Activated CD8-positive, alpha-beta T cell treated with anti-CD3 and anti-CD28 coated beads, Interleukin-2, amount 10 ng/mL, durations not matched to agents 7 days and 5 days (primary cell): ENCODE measurements around the gene ZNF639. TPM values are rescaled to one million over a fixed set of nuclear protein-coding genes. Genes with fewer than 3 reads are reported as not detected.

ENCODE experiments used
- ATAC-seq: fragments of 150-1000 bp; cut with Tn5 transposase; one replicate; pipeline ENCODE4 v1.10.0; 2021; ENCODE audit warnings: moderate library complexity
- CTCF ChIA-PET: fragments of 350-600 bp; sonication (Branson Sonifier 250); formaldehyde crosslinking; loops from one replicate; lab custom pipeline; 2021; ENCODE audit warnings: antibody characterized with exemption; lab: Charles Lee
- POLR2A ChIA-PET: fragments of 350-600 bp; sonication (Branson Sonifier 250); formaldehyde crosslinking; loops from one replicate; lab custom pipeline; 2021; ENCODE audit warnings: antibody characterized with exemption; lab: Charles Lee
- DNase-seq: peaks from one replicate; pipeline ENCODE4 v3.0.0-alpha.2; 2020
- H3K27ac Mint-ChIP-seq: one replicate; pipeline ENCODE4 v1.8.0; 2021; ENCODE audit warnings: mild to moderate bottlenecking, mixed read lengths
- H3K27me3 Mint-ChIP-seq: one replicate; pipeline ENCODE4 v1.8.0; 2021; ENCODE audit warnings: low read depth, mixed read lengths
- H3K36me3 Mint-ChIP-seq: one replicate; pipeline ENCODE4 v1.8.0; 2021; ENCODE audit warnings: low read depth, mixed read lengths
- H3K4me1 Mint-ChIP-seq: one replicate; pipeline ENCODE4 v1.8.0; 2021; ENCODE audit warnings: low read depth, mixed read lengths
- H3K4me3 Mint-ChIP-seq: one replicate; pipeline ENCODE4 v1.8.0; 2021; ENCODE audit warnings: mild to moderate bottlenecking, mixed read lengths
- H3K9me3 Mint-ChIP-seq: one replicate; pipeline ENCODE4 v1.8.0; 2022; ENCODE audit warnings: mixed read lengths; ENCODE audit not compliant: insufficient read depth
- total RNA-seq, 2 experiments: library from RNA; stranded (reverse); gene quantifications; one replicate each; pipeline ENCODE4 v1.2.3, GENCODE V29; 2021

ZNF639 gene
- total RNA-seq, 2 experiments from 2014 or later: 36.3 to 40.6 TPM

DNA sequence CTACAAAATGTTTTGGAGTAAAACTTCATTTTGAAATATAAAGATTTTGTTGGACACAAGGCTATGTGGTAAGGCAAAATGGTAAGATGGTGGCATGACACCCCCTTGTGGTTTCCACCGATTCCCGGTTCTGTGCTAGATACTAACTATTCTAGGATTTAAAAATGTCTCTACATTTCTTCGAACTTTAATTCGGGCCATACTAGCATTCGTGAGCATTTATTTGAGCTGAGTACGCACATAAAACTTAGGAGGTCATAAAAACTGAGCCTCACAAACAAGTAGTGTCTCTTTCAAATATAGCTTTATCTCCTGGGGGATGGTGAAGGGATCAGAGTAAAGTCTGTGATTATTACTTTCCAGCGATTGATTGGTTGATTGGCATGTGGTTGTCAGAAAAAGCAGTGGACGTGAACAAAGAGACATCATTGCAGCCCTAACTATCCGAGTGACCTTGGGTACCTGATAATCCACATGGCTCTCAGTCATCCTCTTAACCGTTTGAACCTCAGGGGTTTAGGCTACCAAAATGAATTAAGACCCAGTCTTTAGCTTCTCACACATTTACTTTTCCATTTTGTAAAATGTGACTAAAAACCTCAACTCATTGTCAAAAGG, 1.1 kb upstream of the ZNF639 start:
- Mint-ChIP-seq H3K9me3 (no peaks in the 10 kb centered on the region), H3K36me3 (peaks cover 14% of the 10 kb centered on the region), H3K4me3 (peak overlapping the region; percentile 79), H3K27me3 (peaks cover 2% of the 10 kb centered on the region), H3K27ac (peak overlapping the region; percentile 76), H3K4me1 (peaks cover 33% of the 10 kb centered on the region)
- CTCF ChIA-PET: interaction anchor here (0.7 to 5.0 kb wide), 29 partner anchors 10 to 889 kb away, joined by 3 to 39 read pairs (median 5); partner anchors contain the start of genes ACTL6A, MFN1, PIK3CA and ZMAT3
- peak; percentile 41 for DNase-seq
- ATAC-seq: no peak
- POLR2A ChIA-PET: interaction anchor here (0.6 to 2.0 kb wide), 2 partner anchors 173 to 283 kb away, joined by 3 to 9 read pairs; partner anchors contain the start of genes MRPL47 and NDUFB5

DNA sequence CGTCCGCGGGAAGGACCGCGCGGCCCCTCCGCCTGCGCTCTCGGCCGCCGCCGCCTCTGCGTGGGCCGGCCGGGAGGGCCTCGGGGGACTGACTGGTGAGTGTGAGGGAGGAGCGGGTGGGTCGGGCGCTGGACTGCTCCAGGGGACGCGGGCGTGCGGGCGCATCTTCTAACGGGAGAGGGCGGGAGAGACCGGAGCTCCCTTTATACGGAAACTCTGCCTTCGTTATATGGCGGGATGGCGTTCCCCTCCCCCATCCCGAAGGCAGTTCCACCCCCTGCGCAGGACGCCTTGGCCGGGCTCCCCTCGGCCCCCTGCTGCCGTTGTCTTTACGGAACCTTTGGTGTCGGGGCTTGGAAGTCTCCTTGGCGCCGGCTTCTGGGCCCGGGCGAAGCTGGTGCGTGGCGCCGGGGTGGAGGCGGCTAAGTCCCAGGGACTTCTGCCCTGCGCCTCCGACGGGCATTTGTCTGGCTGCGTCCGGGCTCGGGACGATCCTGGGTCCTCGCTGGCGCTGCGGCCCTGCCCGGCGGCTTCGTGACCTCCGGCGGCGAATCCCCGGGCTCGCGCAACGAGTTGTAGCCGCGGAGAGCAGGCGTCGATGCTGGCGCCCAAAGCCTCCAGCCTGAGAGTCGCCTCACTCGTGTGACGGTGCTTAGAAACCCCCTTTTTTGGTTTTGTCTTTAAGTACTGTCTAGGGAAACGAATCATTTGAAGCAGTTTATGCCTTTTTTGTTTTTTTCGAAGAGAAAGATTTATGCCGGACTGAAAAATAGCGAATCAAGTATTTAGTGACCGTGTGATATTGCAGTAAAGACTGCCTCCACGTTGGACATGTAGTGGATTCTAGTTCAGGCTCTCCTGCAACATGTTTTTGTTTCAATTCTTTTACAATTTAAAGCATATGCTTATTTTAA, 623 bp downstream of the ZNF639 start:
- H3K9me3 Mint-ChIP-seq: no peaks in the 10 kb centered on the region
- peak; percentile 58 for ATAC-seq
- H3K27ac Mint-ChIP-seq: peak overlapping the region; percentile 94
- peak overlapping the region; percentile 92 for H3K4me3 Mint-ChIP-seq
- ChIA-PET POLR2A (interaction anchor here (0.7 to 3.0 kb wide), 6 partner anchors 23 to 252 kb away, joined by 3 to 14 read pairs (median 4); partner anchors contain the start of genes ACTL6A, MFN1, PIK3CA and ZMAT3), CTCF (interaction anchor here (1.2 to 2.6 kb wide), 6 partner anchors 9 to 308 kb away, joined by 3 to 9 read pairs (median 3); partner anchors contain the start of gene ACTL6A)
- peaks cover 18% of the 10 kb centered on the region for H3K36me3 Mint-ChIP-seq
- peak; percentile 70 for DNase-seq
- peaks cover 2% of the 10 kb centered on the region for H3K27me3 Mint-ChIP-seq
- peaks cover 32% of the 10 kb centered on the region for H3K4me1 Mint-ChIP-seq

DNA sequence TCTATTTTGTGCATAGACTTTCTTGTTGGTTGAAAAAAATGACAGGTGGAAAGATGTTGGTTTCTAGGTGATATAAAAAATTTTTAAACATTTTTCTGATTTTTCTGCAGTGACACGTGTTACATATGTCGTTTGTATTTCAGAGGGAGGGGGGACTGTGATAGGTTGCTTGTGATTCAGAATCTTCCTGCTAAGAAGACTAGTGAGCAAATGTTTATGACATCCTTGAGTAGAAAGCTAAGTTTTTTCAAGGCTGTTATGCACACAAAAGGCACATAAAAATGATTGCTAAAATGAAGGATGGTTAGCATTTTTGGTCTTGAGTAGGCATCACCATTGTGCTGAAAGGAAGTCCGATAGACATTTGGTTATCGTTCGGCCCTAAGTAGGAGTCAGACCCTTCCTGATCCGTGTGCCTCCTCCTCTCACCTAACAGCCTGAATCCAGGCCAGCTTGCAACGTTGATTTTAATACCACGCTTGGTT, 1.5 kb downstream of the ZNF639 start:
- no peak for DNase-seq
- H3K27me3 Mint-ChIP-seq: peaks cover 2% of the 10 kb centered on the region
- H3K4me1 Mint-ChIP-seq: peaks cover 32% of the 10 kb centered on the region

DNA sequence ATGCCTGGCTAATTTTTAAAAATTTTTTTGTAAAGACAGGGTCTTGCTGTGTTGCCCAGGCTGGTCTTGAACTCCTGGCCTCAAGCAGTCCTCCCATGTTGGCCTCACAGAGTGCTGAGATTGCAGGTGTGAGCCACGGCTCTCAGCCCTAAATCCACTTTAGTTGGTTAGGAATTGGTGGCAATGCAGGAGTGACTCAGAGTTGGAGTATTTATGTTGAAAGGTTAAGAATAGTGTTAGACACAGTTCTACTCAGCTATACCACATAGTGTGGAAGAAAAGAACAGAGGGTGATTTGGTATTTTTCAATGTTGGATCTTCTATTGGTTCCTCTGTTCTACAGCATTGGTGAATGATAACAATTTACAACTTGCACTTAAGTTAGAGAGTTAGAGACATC, 7.6 kb downstream of the ZNF639 start:
- POLR2A ChIA-PET: interaction anchor here (0.6 to 1.2 kb wide), 2 partner anchors 17 to 20 kb away, joined by 3 read pairs; partner anchors contain the start of gene MFN1
- H3K27ac Mint-ChIP-seq: no peak overlapping the region
- CTCF ChIA-PET: interaction anchor here (1.0 to 1.7 kb wide), 2 partner anchors 232 to 315 kb away, joined by 3 to 4 read pairs; partner anchors contain the start of gene ACTL6A

More for the DNA sequence above, 1.5 kb downstream of the ZNF639 start:
- Mint-ChIP-seq H3K27ac (peak overlapping the region; percentile 94), H3K4me3 (peak overlapping the region; percentile 92), H3K9me3 (no peaks in the 10 kb centered on the region), H3K36me3 (peaks cover 24% of the 10 kb centered on the region)
- POLR2A ChIA-PET: interaction anchor here (0.7 to 3.0 kb wide), 4 partner anchors 22 to 239 kb away, joined by 3 to 14 read pairs (median 8); partner anchors contain the start of genes MFN1 and PIK3CA
- CTCF ChIA-PET: interaction anchor here (1.2 to 2.6 kb wide), 6 partner anchors 9 to 309 kb away, joined by 3 to 9 read pairs (median 4); partner anchors contain the start of gene ACTL6A
- ATAC-seq: no peak

DNA sequence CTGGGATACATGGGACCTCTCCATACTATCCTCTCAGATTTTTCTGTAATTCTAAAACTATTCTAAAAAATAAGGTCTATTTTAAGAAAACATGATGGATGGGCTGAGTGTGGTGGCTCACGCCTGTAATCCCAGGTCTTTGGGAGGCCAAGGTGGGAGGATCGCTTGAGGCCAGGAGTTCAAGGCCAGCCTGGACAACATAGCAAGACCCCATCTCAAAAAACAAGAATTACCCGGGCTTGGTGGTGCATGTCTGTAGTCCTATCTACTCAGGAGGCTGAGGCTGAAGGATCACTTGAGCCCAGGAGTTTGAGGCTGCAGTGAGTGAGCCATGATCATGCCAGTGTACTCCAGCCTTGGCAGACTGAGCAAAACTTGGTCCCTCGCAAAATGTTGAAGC, 9.4 kb downstream of the ZNF639 start:
- ATAC-seq: no peak
- no peaks in the 10 kb centered on the region for H3K9me3 Mint-ChIP-seq
- POLR2A ChIA-PET: no interaction called here
- DNase-seq: no peak
- CTCF ChIA-PET: no interaction called here
- H3K27me3 Mint-ChIP-seq: no peaks in the 10 kb centered on the region
- peaks cover 6% of the 10 kb centered on the region for H3K4me1 Mint-ChIP-seq
- peaks cover 67% of the 10 kb centered on the region for H3K36me3 Mint-ChIP-seq
- H3K4me3 Mint-ChIP-seq: no peak overlapping the region
- no peak overlapping the region for H3K27ac Mint-ChIP-seq

More for the DNA sequence above, 7.6 kb downstream of the ZNF639 start:
- H3K36me3 Mint-ChIP-seq: peaks cover 56% of the 10 kb centered on the region
- H3K9me3 Mint-ChIP-seq: no peaks in the 10 kb centered on the region
- no peak for DNase-seq
- no peak for ATAC-seq
- H3K4me3 Mint-ChIP-seq: no peak overlapping the region
- H3K27me3 Mint-ChIP-seq: no peaks in the 10 kb centered on the region
- H3K4me1 Mint-ChIP-seq: peaks cover 7% of the 10 kb centered on the region

DNA sequence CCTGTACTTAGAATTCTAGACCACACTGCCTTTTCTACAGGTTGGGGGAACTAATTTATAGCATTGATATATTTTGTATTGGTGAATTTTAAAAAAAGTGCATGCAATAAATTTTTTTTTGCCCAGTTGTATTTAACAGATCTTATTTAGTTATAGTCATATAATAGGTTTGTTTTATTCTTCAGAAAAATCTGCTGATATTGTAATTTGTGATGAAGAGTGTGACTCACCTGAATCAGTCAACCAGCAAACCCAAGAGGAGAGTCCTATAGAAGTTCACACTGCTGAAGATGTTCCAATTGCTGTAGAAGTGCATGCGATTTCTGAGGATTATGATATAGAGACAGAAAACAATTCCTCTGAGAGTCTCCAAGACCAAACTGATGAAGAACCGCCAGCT, 10.3 kb downstream of the ZNF639 start:
- Mint-ChIP-seq H3K27ac (no peak overlapping the region), H3K27me3 (no peaks in the 10 kb centered on the region), H3K36me3 (peaks cover 68% of the 10 kb centered on the region), H3K4me3 (no peak overlapping the region), H3K4me1 (peaks cover 6% of the 10 kb centered on the region), H3K9me3 (no peaks in the 10 kb centered on the region)
- ATAC-seq (no peak), DNase-seq (no peak)
- ChIA-PET POLR2A (no interaction called here), CTCF (no interaction called here)

DNA sequence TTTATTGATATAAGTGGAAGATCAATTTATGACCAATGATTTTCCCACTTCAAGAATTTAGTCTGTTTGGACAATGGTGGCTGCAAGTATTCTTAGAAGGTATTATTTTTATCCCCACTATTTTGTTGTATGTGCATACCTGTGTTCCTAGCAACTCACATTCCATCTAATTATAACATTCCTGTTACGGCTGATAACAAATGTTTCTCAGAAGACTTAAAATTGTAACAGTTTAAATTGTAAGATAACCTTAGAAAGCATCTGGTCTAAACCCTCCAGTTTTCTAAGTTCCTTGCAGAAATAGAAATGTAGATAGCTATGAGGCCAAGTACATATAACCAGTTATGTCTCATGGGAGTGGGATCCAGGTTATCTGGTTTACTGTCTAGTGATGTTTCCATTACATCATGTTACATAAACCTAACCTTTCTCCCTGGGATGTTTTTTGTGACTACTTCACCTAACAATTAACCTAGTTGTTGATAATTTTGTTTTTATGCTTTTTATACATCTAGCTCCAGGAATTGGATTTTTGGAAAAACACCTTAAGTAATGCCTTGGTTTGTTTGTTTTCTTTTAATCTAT, 13.6 kb downstream of the ZNF639 start:
- DNase-seq (no peak), ATAC-seq (no peak)
- H3K27me3 Mint-ChIP-seq: no peaks in the 10 kb centered on the region
- POLR2A ChIA-PET: interaction anchor here (0.6 kb wide), 1 partner anchor 104 kb away, joined by 3 read pairs; no protein-coding TSS in a partner anchor
- no peak overlapping the region for H3K4me3 Mint-ChIP-seq
- no peaks in the 10 kb centered on the region for H3K9me3 Mint-ChIP-seq
- peaks cover 6% of the 10 kb centered on the region for H3K4me1 Mint-ChIP-seq
- CTCF ChIA-PET: no interaction called here
- H3K27ac Mint-ChIP-seq: no peak overlapping the region
- H3K36me3 Mint-ChIP-seq: peaks cover 50% of the 10 kb centered on the region

DNA sequence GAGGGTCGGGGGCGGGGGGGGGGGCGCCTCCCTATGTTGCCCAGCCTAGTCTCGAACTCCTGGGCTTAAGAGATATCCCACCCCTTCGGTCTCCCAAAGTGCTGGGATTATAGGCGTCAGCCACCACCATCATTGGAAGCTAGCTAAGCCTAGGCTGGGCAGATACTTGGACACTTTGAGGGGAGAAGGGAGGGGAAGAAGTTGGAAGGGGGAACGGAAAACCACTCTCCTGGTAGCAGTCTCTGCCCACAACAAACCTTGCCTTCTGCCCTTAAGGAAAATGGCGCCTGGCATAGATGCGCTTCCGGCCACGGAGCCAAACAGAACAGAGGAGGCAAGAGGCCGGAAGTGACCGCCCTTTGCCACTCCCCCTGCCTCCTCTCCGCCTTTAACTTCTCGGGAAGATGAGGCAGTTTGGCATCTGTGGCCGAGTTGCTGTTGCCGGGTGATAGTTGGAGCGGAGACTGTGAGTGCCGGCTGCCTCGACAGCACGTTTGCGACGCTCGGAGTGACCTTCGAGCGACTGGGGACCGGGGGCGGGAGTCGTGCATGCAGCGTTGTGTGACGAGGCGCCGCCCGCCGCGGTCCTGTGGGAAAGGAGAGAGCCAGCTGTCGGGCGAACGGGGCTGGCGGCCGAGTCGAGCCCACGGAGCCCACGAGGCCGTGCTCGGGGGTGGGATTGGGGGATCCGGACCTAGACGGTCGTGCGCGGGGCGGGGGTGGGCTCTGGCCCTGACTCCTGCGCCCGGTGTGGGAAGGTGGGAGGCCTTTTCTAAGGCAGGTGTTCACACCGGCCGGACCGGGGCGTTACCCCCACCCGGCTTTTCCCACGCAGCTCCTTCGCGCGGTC, 24.7 kb downstream of the ZNF639 start, which contains the start of gene MFN1:
TSS of gene MFN1 (plus strand) at position 365 of the 850 bp plus-strand sequence. CDS start 1,143 bp downstream, outside the sequence.
- Mint-ChIP-seq H3K27ac (peak within 1 kb of the TSS; percentile 93), H3K36me3 (peaks cover 14% of the 10 kb centered on the region), H3K4me3 (peak within 1 kb of the TSS; percentile 94), H3K4me1 (peaks cover 15% of the 10 kb centered on the region), H3K9me3 (no peaks in the 10 kb centered on the region), H3K27me3 (no peaks in the 10 kb centered on the region)
- ATAC-seq: peak; percentile 98
- CTCF ChIA-PET: interaction anchor here (1.0 to 2.0 kb wide), 2 partner anchors 23 to 26 kb away, joined by 3 to 9 read pairs; no protein-coding TSS in a partner anchor
- POLR2A ChIA-PET: interaction anchor here (0.7 to 2.6 kb wide), 5 partner anchors 17 to 257 kb away, joined by 3 to 12 read pairs (median 4); partner anchors contain the start of genes MRPL47, NDUFB5 and ZNF639
- DNase-seq: peak; percentile 94

DNA sequence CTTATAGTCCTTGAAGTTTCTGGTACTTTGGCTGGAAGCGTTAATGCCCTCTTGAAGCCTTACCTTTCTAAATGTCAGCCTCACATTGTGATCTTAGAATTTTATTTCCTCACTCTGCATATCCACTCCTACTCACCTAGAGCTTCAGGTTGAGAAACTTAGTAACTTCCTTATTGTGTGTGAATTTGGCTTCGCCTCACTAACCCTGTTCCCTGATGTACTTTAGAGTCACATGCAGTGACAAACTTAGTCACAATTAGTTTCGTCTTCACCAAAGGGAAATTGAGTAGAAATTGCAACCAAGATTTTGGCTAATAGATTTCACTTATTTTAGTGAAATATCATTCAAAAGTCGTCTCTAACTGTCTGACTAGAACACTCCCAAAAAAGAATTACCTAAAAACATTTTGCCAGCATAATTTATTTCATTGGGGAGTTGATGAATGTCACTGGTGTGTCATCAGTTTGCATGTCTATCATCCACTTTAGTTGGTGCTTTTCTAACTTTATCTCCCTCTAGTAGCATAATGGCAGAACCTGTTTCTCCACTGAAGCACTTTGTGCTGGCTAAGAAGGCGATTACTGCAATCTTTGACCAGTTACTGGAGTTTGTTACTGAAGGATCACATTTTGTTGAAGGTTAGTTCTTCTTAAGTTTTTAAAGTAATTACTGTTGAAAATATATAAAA, 25.6 kb downstream of the ZNF639 start:
- no peak for DNase-seq
- no peaks in the 10 kb centered on the region for H3K9me3 Mint-ChIP-seq
- peaks cover 15% of the 10 kb centered on the region for H3K4me1 Mint-ChIP-seq
- peak overlapping the region; percentile 93 for H3K27ac Mint-ChIP-seq
- ChIA-PET CTCF (interaction anchor here (0.7 to 2.0 kb wide), 3 partner anchors 24 to 27 kb away, joined by 3 to 9 read pairs (median 5); no protein-coding TSS in a partner anchor), POLR2A (interaction anchor here (0.7 kb wide), 1 partner anchor 180 kb away, joined by 4 read pairs; no protein-coding TSS in a partner anchor)
- peak overlapping the region; percentile 94 for H3K4me3 Mint-ChIP-seq
- no peak for ATAC-seq
- H3K27me3 Mint-ChIP-seq: no peaks in the 10 kb centered on the region
- peaks cover 18% of the 10 kb centered on the region for H3K36me3 Mint-ChIP-seq

DNA sequence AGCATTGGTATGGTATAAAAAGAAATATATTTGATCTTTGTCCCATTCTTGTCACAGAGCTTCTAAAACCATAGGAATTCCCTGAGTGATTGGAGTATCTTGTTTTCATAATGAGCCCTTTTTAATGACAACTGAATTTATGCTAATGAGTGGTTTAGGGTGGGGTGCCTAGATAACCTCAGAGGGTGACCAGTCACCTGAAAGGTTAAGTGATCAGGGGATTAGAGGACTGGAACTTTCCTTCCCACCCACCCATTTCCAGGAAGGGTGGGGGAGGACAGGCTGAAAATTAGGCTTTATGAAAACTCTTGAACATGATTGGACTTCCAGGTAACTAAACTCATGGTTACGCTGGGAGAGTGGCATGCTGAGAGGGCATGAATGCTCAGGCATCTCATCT, 33.2 kb downstream of the ZNF639 start:
- ATAC-seq (no peak), DNase-seq (no peak)
- H3K4me1 Mint-ChIP-seq: peaks cover 11% of the 10 kb centered on the region
- H3K27ac Mint-ChIP-seq: no peak overlapping the region
- POLR2A ChIA-PET: no interaction called here
- no peaks in the 10 kb centered on the region for H3K27me3 Mint-ChIP-seq
- CTCF ChIA-PET: no interaction called here
- peaks cover 67% of the 10 kb centered on the region for H3K36me3 Mint-ChIP-seq
- H3K9me3 Mint-ChIP-seq: no peaks in the 10 kb centered on the region
- no peak overlapping the region for H3K4me3 Mint-ChIP-seq
